Measurements from ENCODE around the gene TREH.

DNA sequence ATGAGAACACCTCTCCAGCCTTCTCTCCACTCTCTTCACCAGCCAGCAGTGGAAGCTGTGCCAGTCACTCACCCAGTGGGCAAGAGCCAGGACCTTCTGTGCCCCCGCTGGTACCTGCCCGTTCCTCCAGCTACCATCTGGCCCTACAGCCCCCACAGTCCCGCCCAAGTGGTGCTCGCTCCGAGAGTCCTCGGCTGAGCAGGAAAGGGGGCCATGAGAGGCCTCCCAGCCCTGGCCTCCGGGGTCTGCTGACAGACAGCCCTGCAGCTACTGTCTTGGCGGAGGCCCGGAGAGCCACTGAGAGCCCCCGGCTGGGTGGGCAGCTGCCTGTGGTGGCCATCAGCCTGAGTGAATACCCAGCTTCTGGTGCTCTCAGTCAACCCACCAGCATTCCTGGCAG, 51.9 kb downstream of the TREH start:
- TF ChIP-seq CTCF (IDR thresholded peaks at IDR 0.05) (no peak), POLR2A (IDR thresholded peaks at IDR 0.05) (no peak), EP300 (IDR thresholded peaks at IDR 0.05) (no peak)

All from stomach (tissue), 4 donors.